Hypothalamus (tissue), 51 donors: ENCODE data around the gene SYPL1.

Source experiments
- DNase-seq, 51 donors: peaks; one replicate each; lab custom pipeline; 2025; lab: John Stamatoyannopoulos, UW

Gene SYPL1

DNA sequence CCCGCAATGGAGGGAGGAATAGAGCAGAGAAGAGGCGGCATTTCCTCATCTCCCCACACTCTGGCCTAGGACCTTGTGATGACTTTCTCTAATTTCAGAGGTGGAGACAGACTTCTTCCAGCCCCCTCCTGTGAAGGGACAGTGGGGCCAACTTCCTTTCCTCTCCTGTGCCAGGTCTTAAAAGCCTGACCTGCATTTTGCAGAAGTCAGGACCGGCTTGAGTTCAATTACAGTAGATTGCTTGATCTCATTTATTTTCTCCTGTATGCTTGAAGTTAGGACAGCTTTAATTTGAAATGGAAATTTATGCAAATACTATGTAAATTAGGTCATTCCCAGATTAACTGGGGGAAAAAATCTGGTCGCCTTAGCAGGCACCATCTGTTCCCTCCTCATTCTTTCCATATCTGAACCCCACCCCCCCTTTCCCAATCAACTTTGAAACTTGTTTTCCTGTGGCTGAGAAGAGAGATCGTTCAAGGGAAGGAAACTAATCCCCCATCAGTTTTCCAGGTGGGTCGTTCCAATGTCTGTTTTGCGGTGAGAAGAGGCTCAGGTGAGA, 57.1 kb downstream of the SYPL1 start:
- no peak for DNase-seq

DNA sequence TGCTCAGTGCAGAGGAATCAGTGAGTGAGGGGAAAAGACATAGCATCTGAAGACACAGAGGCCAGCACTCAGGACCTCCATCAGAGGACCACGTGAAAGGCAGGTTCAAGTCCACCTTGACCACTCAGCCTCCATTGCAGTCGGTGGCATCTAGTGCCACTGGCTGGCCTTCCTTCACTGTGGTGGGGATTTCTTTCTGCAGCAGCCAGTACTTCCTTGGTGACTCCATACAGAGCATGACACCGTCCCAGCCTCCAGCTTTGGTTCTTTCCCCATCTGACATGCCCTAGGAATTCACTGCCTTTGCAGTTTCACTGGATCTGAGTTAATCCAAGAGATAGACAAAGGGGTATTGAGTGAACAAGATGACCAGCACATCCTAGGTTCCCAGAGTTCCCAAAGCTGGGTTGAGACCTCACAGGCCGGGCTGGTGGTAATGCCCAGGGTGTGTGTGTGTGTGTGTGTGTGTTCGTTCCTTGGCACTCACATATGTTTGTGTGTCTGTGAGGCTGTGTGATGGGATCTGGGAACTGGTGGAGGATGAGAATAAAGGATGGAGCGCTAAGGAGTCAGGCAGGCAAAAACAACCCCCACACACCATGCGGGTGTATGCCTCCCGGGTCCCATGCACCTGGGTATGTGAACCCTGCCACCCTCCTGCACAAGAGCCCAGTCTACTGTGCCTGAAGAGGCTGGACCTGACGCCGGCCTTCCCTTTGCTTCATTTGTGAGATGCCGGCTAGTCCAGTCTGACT, 57.8 kb downstream of the SYPL1 start:
- DNase-seq, result no peak

DNA sequence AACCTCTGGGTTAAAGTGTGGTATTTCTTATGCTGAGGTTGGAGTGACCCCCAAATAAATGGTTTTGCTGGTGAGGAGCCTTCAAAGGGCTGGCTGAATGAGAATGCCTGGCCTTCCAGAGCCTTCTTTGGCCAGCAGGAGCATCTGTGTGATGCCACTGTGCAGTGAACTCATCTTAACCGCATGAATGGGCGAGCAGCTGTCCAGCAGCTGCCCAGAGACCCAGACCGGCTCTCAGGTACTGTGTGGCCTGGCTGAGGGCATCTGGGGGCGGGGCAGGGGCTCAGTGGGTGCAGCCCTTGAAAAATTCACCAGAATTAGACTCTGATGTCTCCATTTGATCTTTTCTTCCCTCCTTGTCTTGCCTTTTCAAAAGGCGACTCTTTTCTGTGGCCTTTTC, 59.0 kb downstream of the SYPL1 start:
- DNase-seq, result no peak

DNA sequence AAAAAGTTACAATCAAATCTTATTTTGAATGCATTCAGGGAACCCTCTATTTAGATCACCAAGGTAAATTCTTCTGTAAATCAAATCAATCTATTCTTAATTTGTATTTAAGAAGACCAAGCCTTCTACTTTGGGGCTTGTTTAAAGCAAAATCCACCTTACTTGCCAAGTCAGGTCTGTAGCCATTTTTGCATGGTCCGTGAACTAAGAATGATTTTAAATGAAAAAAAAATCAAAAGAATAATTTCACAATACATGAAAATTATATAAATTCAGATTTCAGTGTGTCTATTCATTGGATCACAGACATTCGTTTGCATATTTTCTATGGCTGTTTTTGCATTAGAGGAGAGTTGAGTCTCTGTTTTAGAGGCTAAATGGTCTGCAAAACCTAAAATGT, 59.4 kb downstream of the SYPL1 start:
- DNase-seq, result no peak

DNA sequence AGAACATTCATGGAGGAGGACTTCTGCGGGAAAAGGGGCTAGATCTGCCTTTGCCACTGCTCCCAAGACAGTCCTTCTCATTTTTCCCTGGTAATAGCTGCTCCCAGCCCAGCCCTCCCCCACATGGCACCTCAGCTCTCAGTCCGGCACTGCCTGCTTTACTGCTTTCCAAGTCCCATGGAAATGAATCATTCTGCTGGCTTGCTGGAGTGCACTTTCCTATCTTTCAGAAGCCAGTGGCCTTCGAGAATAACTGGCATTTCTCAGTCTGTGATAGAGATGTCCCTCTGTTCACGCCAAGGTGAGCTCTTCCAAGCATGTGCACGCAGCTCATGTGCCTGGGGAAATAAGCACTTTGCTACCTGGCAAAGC, 61.4 kb downstream of the SYPL1 start:
- peak in 1 of 51 donors; percentile 10 for DNase-seq

DNA sequence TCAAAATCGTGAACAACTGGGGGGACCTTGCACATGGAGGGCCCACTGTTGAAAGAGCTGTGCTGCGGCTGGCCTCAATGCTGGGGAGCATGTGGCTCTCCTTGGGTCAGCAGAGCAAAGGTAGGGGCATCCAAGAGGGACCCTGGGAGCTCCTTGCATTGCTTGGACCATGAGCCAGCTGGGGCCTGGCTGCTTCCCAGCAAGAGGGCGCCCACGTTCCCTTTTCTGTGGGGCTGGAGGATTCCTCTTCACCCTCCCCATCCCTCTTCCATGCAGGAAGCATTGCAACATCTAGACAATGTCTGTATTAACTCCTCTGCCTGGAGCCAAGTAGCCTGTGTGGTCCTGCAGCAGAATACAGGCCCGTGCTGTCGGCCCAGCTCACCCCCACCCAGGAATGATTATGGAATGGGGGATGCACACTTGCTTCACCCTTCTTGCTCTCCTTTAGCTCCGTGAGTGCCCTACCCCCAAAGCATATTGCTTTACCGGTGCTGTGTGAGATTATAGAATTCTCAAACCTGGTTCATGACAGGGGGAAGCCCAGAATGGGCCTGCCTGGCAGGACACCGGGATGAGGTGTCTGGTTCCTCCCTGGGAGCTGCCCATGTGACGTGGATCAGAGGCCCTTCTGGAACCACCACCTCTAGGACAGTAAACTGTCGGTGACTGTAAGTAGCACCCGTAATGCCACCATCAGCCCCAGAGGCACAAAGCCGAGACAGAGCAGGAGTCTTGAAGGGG, 61.9 kb downstream of the SYPL1 start:
- DNase-seq, result no peak

DNA sequence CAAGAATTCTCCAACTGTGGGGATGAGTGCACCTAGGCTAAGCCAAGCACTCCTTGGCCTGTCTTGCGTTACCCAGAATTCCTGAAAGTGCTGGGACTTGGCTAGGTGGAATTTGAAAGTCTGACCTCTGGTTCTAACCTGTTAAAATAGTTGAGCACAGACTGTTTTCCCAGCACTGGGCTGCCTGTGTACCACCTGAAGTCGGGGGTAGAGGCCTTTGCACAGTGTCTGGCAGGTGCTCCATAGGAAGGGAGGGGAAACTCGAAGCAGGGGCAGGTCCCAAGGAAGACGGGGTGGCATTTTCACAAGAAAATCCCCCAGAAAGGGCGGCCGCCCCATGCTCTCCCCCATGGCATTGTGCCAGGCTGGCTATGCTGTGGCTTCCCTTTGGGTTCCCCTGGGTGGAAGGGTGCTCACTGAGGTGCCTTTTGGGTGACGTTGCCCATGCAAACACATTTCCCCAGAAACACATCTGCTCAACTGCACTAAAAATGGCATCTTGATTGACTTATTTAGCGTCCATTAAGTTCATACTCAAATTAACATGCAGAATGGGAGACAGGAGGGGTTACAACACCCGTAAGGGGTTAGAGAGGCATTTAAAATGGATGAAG, 62.9 kb downstream of the SYPL1 start:
- DNase-seq, result no peak

DNA sequence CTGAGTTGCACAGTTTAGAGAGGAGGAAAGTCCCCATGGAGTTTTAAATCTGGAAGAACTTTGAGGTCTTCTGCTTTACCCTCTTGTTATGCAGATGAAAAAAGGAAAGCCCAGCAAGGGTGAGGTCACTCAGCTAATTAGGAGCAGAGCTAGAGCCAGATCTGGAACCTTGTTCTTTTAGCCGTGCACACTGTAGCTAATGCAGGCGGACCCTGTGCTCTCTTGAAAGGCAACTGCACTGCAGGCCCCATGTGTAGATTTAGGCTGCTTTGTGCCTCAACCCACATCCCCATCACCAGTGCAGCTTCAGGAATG, 63.4 kb downstream of the SYPL1 start:
- DNase-seq, result no peak

DNA sequence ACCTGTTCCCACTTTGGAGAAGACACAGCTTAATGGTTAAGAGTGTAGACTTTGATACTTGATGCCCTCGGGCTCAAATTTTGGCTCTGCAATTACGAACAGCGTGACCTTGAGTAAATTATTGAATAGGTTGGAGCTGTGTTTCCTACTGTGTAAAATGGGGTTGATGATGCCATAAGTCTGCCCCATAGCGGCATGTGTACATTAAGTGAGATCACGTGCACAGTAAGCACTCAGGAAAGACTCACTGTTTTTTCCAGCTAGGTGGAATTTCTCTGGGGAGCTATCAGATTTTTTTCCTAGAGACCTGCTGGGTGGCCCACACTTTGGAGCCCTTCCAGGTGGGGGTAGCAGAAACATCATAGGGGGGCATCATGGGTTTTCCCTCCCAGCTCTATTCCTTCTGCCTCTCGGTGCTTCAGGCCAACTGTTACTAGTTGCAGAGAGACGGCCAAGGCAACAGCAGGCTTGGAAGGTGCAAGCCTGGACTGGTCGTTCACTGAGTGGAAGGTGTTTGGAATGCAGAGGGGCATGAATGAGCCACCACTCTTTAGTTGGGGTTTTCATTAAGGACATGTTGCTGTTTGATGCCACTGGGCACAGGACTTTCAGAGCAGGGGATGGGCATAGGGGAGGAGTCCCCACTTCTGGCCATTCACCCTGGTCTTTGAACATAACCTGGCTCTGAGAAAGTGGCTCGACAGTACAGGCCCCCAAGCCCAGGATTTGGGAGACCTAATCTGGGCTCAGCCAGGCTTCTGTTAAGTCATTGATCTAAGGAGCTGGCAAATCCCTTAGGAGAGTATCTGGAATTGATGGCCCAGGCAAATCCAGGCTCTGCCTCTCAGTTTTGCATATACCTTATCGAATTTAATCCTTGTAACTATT, 64.0 kb downstream of the SYPL1 start:
- no peak for DNase-seq

DNA sequence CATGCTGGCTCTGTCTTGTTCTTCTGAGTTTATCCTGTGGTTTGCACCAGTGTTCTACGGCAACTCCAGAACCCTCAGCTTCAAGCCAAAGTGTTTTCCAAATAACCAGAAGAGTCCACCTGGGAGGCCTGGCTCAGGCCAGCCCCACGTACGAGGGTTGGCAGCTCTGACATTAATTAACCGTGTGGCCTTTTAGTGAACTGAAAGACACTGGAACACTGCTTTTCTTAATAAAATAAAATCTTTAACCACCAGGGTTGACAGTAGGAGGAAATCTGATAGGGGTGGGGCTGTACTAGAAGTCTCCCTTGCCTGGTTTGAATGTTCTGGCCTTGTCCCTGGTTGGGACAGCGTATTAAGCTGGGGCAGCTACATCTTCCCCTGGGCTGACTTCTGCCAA, 64.9 kb downstream of the SYPL1 start:
- DNase-seq, result no peak

DNA sequence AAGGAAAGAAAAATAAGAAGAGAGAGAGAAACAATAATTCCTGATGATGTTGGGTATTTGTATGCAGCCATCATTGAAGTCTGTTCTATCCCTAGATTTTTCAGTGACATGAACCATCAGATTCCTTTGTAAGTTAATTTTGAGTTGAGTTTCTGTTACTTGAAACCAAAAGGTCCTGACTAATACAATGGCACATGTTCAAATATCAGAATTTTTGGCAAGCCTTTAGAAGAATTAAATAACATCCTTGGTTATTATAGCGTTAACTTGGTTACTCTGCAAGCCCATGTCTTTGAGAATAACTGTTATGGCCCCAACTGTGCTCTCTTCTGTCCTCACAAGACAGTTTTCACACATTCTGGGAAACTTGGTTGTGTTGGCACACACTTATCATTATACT, 66.5 kb downstream of the SYPL1 start:
- no peak for DNase-seq

DNA sequence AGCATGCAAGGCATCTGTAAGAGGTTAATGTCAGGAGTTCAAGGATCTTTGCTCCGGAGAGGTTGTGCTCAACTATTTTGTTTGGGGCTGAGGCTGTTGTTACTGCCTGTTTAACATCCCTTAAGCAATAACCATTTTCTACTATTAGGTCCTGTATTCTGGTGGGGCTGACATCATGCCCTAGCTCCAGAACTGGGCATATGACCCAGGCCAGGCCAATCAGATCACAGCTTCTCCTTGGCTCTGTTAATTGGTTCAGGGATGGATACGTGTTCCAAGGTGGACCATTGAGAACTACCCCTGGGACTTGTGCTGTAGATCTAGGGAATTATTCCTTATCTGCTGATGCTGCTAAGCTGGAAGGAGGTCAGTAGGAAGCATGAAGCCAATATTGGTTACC, 67.0 kb downstream of the SYPL1 start:
- DNase-seq, result no peak

DNA sequence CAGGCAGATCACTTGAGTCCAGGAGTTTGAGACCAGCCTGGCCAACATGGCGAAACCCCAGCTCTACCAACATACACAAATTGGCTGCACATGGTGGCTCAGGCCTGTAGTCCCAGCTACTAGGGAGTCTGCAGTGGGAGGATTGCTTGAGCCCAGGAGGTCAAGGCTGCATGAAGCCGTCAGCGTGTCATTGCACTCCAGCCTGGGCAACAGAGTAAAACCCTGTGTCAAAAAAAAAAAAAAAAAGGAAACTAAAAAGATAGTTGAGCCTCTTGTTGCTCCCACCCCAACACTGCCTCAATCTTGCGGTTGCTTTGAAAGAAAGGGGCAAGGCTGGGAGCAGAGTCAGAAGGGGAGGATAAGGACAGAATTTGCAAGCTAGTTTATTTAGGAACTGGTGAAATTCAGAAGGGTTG, 69.9 kb downstream of the SYPL1 start:
- no peak for DNase-seq

DNA sequence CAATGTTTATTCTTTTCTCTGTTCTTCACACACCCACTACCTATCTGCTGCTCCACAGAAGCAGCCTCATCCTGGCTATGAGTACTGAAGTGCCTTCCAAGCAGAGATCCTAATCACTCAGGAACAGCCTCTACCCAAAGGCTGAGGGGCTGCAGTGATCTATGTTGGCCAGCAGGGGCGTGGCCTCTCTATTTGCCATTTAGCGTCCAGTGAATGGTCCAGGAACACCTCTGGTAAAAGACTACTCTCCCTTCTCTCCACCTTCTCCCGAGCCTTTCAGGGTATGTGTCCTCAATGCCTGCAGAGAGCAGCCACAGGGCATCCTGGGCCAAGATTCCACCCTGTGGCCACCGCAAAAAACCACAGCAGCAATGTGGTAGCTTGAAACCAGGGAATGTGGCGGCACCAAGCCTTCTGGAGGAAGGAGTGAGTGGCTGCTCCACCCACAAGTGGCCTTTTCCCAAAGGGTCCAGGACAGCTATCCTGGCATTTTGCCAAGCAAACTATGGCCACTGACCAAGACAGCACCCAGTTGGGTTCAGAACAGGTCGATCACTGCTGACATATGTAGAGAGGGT, 70.9 kb downstream of the SYPL1 start:
- peak in 4 of 51 donors; percentile 7 to 9 (median 8) for DNase-seq
